Breast epithelium (tissue), 4 donors: Measurements from ENCODE around the gene KCNS3. TPM values are rescaled to one million over a fixed set of nuclear protein-coding genes. Genes with fewer than 3 reads are reported as not detected.

Experiments used
- DNase-seq, 2 donors: peaks; one replicate each; pipeline ENCODE4 v3.0.0-alpha.2; 2019; ENCODE audit warnings: low spot score in 2 of 2
- H3K27ac ChIP-seq, 2 donors: fragments of 200-600 bp; sonication (generic) in 1 of 2; one replicate each; pipeline ENCODE4 v1.5.1; 2016 to 2019; ENCODE audit warnings: mild to moderate bottlenecking in 1 of 2
- H3K27me3 ChIP-seq, 2 donors: fragments of 200-600 bp; sonication (generic) in 1 of 2; one replicate each; pipeline versions ENCODE4 v1.5.1 to v1.6.0; 2017 to 2019; ENCODE audit warnings: control low read depth in 1 of 2, mild to moderate bottlenecking in 1 of 2
- H3K36me3 ChIP-seq: fragments of 200-600 bp; one replicate; pipeline ENCODE4 v1.5.1; 2019
- H3K4me1 ChIP-seq, 2 donors: fragments of 200-600 bp; sonication (generic); one replicate each; pipeline ENCODE4 v1.5.1; 2016 to 2019; ENCODE audit warnings: control low read depth in 1 of 2
- H3K4me3 ChIP-seq, 3 donors: fragments of 200-600 bp; sonication (generic); 1 replicate in 2 of 3; 2 replicates in 1 of 3; pipeline ENCODE4 v1.5.1; 2016 to 2019; ENCODE audit warnings: mild to moderate bottlenecking in 3 of 3, moderate library complexity in 2 of 3
- H3K9me3 ChIP-seq, 2 donors: fragments of 200-600 bp; sonication (generic) in 1 of 2; one replicate each; pipeline ENCODE4 v1.5.1; 2016 to 2019; ENCODE audit warnings: control low read depth in 1 of 2
- POLR2A ChIP-seq: fragments of 450-650 bp; IDR thresholded peaks from one replicate; pipeline ENCODE4 v1.6.1; 2016; ENCODE audit warnings: antibody characterized with exemption, mild to moderate bottlenecking, moderate library complexity
- POLR2AphosphoS5 ChIP-seq, 3 donors: sonication (generic); formaldehyde crosslinking; IDR thresholded peaks; one replicate each; pipeline ENCODE4 v1.6.1; 2017; ENCODE audit warnings: antibody characterized with exemption in 3 of 3
- intact Hi-C: fragments of 100-400 bp; cut with DNase I; formaldehyde crosslinking; loops from one replicate; pipeline ENCODE4 v1.15.1; 2023; ENCODE audit warnings: low total_unique reads
- total RNA-seq, 3 donors: library from RNA; depleted of rRNA; stranded (reverse); fragments of >200 nt; gene quantifications; one replicate each; pipeline ENCODE4 v1.1.0, GENCODE V29; 2016
- TF ChIP-seq, protein P1 (sequence below), 3 donors: fragments of 450-650 bp; IDR thresholded peaks; one replicate each; pipeline ENCODE4 v1.5.1; 2016 to 2017; ENCODE audit warnings: antibody characterized with exemption in 3 of 3, mild to moderate bottlenecking in 3 of 3, moderate library complexity in 3 of 3

KCNS3 gene
- total RNA-seq, 3 donors from 2014 or later = 16.0 to 76.4 (median 61.6) TPM

DNA sequence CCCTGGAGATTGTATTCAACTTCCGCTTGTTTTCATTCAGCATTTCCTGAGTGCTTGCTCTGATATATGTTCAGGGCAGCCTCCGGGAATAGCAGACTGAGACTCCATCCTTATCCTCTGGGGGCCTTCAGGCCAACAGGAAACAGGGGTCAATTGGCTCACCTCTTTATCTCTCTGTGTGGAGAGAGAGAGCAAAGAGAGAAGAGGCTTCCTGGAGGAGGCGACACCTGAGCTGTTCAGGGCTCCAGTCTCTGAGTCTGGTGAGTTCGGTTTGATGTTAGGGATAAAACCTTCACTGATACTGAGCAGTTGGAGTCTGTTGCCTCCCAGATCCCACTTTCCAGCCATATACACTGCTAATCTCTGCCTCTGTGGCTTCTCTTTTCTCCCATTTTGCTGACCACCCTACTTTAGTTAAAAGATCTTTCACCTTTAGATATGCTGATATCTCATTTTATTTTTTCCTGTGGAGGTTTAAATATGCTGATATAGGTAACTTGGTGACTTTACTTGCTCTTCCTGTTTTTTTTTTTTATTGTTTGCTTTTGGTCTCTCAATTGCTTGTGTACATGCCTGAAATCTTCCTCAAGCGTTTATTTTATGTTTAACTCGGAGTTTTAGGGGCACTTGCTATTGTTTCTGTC lies 56.9 kb downstream of the KCNS3 start:
- TF ChIP-seq POLR2A (no peak), POLR2AphosphoS5 (IDR thresholded peaks at IDR 0.05) (no peak)
- TF ChIP-seq, protein P1, sequence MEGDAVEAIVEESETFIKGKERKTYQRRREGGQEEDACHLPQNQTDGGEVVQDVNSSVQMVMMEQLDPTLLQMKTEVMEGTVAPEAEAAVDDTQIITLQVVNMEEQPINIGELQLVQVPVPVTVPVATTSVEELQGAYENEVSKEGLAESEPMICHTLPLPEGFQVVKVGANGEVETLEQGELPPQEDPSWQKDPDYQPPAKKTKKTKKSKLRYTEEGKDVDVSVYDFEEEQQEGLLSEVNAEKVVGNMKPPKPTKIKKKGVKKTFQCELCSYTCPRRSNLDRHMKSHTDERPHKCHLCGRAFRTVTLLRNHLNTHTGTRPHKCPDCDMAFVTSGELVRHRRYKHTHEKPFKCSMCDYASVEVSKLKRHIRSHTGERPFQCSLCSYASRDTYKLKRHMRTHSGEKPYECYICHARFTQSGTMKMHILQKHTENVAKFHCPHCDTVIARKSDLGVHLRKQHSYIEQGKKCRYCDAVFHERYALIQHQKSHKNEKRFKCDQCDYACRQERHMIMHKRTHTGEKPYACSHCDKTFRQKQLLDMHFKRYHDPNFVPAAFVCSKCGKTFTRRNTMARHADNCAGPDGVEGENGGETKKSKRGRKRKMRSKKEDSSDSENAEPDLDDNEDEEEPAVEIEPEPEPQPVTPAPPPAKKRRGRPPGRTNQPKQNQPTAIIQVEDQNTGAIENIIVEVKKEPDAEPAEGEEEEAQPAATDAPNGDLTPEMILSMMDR (IDR thresholded peaks at IDR 0.05) = no peak
- H3K36me3 ChIP-seq = no peaks in the 10 kb centered on the region
- intact Hi-C loops = no loop called here
- H3K27me3 ChIP-seq = no peaks in the 10 kb centered on the region
- H3K27ac ChIP-seq = no peak overlapping the region
- H3K4me3 ChIP-seq = no peak overlapping the region
- no peak for DNase-seq
- H3K9me3 ChIP-seq = peaks cover 0 to 5% of the 10 kb centered on the region in 2 donors
- H3K4me1 ChIP-seq = no peaks in the 10 kb centered on the region

DNA sequence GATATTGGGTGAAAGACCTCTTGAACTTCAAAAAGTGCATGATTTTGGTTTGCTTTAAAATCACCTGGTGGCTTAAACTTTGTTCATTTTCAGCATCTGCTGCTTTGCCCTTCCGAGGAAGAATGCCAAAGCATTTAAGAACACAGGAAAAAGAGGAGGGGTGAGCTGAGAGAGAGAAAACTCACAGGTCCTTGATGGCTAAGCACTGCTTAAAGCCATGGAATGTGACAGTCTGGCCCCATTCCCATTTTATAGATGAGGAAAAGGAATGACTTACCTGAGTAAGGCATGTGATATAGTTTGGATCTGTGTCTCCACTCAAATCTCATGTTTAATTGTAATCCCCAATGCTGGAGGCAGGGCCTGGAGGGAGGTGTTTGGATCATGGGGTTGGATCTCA lies 58.1 kb downstream of the KCNS3 start:
- TF ChIP-seq POLR2A = no peak
- TF ChIP-seq, protein P1 (IDR thresholded peaks at IDR 0.05) = no peak
- H3K27me3 ChIP-seq = no peaks in the 10 kb centered on the region
- H3K36me3 ChIP-seq = no peaks in the 10 kb centered on the region
- no peak overlapping the region for H3K27ac ChIP-seq
- intact Hi-C loops = no loop called here
- no peaks in the 10 kb centered on the region for H3K4me1 ChIP-seq
- DNase-seq = no peak
- H3K9me3 ChIP-seq = peaks cover 0 to 5% of the 10 kb centered on the region in 2 donors
- no peak overlapping the region for H3K4me3 ChIP-seq

DNA sequence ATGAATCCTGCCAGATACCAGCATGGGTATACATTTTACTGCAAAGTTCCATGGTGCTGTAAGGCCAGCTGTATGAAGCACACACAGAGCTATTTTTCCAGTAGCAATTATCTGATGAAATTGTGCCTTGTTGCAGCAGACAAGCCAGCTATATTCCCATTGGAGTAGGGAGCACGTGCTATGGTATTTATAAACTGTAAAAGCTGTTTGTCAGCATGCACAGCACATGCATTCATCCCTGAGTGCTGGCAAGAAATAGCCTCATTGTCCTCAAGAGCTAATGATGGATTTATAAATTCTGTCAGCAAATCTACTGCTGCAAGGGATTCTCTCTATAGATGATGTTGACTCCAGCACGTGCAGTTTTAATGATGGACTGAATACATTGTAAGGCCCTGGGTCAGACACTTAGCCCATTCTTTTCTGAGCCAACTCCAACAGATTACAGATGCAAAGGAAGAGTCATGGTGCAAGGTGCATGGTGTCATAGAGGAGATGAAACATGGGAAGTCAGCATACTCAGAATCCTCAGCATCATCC lies 61.7 kb downstream of the KCNS3 start:
- intact Hi-C loops = no loop called here
- TF ChIP-seq POLR2A (no peak), POLR2AphosphoS5 (IDR thresholded peaks at IDR 0.05) (no peak)
- TF ChIP-seq, protein P1 (IDR thresholded peaks at IDR 0.05) = no peak
- Histone ChIP-seq H3K27me3 (no peaks in the 10 kb centered on the region), H3K4me3 (no peak overlapping the region), H3K9me3 (peaks cover 0 to 5% of the 10 kb centered on the region in 2 donors), H3K36me3 (no peaks in the 10 kb centered on the region), H3K27ac (no peak overlapping the region), H3K4me1 (no peaks in the 10 kb centered on the region)
- no peak for DNase-seq

GRCh38 chr2:17943444-17943843 lies 65.0 kb downstream of the KCNS3 start:
- TF ChIP-seq POLR2A (no peak), POLR2AphosphoS5 (IDR thresholded peaks at IDR 0.05) (no peak)
- TF ChIP-seq, protein P1 (IDR thresholded peaks at IDR 0.05) = no peak
- H3K4me1 ChIP-seq = no peaks in the 10 kb centered on the region
- H3K27ac ChIP-seq = no peak overlapping the region
- intact Hi-C loops = no loop called here
- H3K9me3 ChIP-seq = peaks cover 0 to 1% of the 10 kb centered on the region in 2 donors
- H3K27me3 ChIP-seq = no peaks in the 10 kb centered on the region
- H3K36me3 ChIP-seq = no peaks in the 10 kb centered on the region
- H3K4me3 ChIP-seq = no peak overlapping the region
- DNase-seq = no peak

- TF ChIP-seq POLR2AphosphoS5 (IDR thresholded peaks at IDR 0.05) = no peak
- TF ChIP-seq, protein P1 (IDR thresholded peaks at IDR 0.05) = no peak
- no peak for TF ChIP-seq POLR2A
- no peaks in the 10 kb centered on the region for H3K36me3 ChIP-seq
- no peak overlapping the region for H3K27ac ChIP-seq
- DNase-seq = no peak
- no peak overlapping the region for H3K4me3 ChIP-seq
- H3K9me3 ChIP-seq = no peaks in the 10 kb centered on the region
- H3K27me3 ChIP-seq = no peaks in the 10 kb centered on the region
- intact Hi-C loops = no loop called here
- no peaks in the 10 kb centered on the region for H3K4me1 ChIP-seq
Measured at GRCh38 chr2:17947113-17947512, 68.6 kb downstream of the KCNS3 start.
